ENCODE results near the gene RXFP4. TPM values are rescaled to one million over a fixed set of nuclear protein-coding genes. Genes with fewer than 3 reads are reported as not detected.

RXFP4 gene
- total and polyA plus RNA-seq, 9 of the 15 experiments (the other 6 are each of a cell fraction or from before 2014, with no cell fraction given) = 0.64 TPM; not detected in 8

- TF ChIP-seq CHD7 (IDR thresholded peaks at IDR 0.05; ENCODE audit: low read depth, low read length) (no peak), GTF2E2 (tag; IDR thresholded peaks at IDR 0.05) (no peak), HES1 (IDR thresholded peaks at IDR 0.05; ENCODE audit: low read depth) (no peak), ZNF197 (CRISPR knock-in tag; IDR thresholded peaks at IDR 0.05; ENCODE audit: low read depth) (no peak), ZBTB1 (CRISPR knock-in tag; IDR thresholded peaks at IDR 0.05; ENCODE audit: borderline replicate concordance, low read depth) (no peak), MAFG (tag; conservative IDR thresholded peaks at IDR 0.05) (no peak), SIN3A (IDR thresholded peaks at IDR 0.05; ENCODE audit: borderline replicate concordance in 2 of 2, control insufficient read depth in 1 of 2, low read depth in 2 of 2, low read length in 2 of 2) (peak in 1 of 2 experiments; percentile 78; a peak in 1 of 4 replicates), RAD51 (IDR thresholded peaks at IDR 0.05; ENCODE audit: borderline replicate concordance, low read depth) (no peak), LEF1 (IDR thresholded peaks at IDR 0.05) (peak; percentile 61; the same call in 1 of the 2 replicates), RCOR1 (IDR thresholded peaks at IDR 0.05; ENCODE audit: borderline replicate concordance in 1 of 2, low read depth in 2 of 2, low read length in 2 of 2) (peak in 1 of 2 experiments; percentile 76; a peak in 2 of 4 replicates), ARID3B (CRISPR knock-in tag; IDR thresholded peaks at IDR 0.05; ENCODE audit: borderline replicate concordance) (no peak), SRSF7 (optimal IDR thresholded peaks at IDR 0.05; ENCODE audit: low read depth, low read length) (no peak), TCFL5 (CRISPR knock-in tag; conservative IDR thresholded peaks at IDR 0.05) (no peak), ZNF124 (CRISPR knock-in tag; IDR thresholded peaks at IDR 0.05) (no peak)
These were observed 29.2 kb downstream of the RXFP4 start (continued) for GRCh38 chr1:155970531-155971167.
